ENCODE results near the gene ATG4C.
"Not testable (repeated sequence)": the region's sequence is repeated elsewhere in the genome, so short reads cannot be mapped to it uniquely, and the experiment has no call there.

DNA sequence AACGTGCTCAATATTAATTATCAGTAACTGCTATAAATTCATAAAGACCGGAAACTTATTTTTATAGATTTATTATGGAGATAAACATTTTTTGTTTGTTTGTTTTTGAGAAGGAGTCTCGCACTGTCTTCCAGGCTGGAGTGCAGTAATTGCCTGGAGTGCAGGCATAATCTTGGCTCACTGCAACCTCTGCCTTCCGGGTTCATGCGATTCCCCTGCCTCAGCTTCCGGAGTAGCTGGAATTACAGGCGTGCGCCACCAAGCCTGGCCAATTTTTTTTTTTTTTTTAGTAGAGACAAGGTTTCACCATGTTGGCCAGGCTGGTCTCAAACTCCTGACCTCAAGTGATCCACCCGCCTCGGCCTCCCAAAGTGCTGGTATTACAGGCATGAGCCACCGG lies 15.4 kb upstream of the ATG4C start:
- not testable (repeated sequence) for TF ChIP-seq POLR2A, POLR2AphosphoS5 (IDR thresholded peaks at IDR 0.05; ENCODE audit: low read depth, low read length)
